ENCODE measurements around the gene THAP7.

GRCh38 chr22:21041937-21042336, 40.0 kb upstream of the THAP7 start:
- no peak for TF ChIP-seq EZH2 (IDR thresholded peaks at IDR 0.05; ENCODE audit: low read length)
- TF ChIP-seq CTCF (optimal IDR thresholded peaks at IDR 0.05 in 1 of 3, IDR thresholded peaks at IDR 0.05 in 1 of 3, conservative IDR thresholded peaks at IDR 0.05 in 1 of 3; ENCODE audit: extremely low read depth in 1 of 3, insufficient read depth in 2 of 3, low read length in 3 of 3), result no peak
